ENCODE measurements around the gene CROCC2. TPM values are rescaled to one million over a fixed set of nuclear protein-coding genes. Genes with fewer than 3 reads are reported as not detected.

CROCC2 gene
- total and polyA plus RNA-seq, 2 of the 13 experiments (the other 11 are each of a cell fraction or from before 2014, with no cell fraction given): not detected

DNA sequence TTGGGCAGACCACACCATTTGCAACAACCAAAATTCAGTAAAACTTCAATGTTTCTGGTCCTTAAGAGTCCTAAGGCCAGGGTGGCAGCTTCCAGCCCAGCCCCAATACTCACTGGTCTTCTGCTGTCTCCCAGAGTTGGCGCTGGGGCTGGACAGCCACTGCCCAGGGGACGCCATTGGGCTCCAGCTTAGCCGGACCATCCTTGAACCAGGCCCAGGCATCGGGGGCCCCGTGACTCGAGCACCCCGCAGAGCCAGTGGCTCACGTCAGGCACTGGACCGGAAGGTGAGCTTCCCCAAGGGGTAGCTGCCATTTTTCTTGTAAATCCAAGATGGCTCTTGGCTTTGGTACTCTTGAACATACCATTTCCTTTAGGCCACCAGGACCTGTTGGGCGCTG is 114.1 kb downstream of the CROCC2 start:
- TF ChIP-seq MEIS2 (CRISPR knock-in tag; IDR thresholded peaks at IDR 0.05) (no peak), HDAC6 (IDR thresholded peaks at IDR 0.05; ENCODE audit: low read depth, low read length) (no peak), HNF4G (IDR thresholded peaks at IDR 0.05; ENCODE audit: borderline replicate concordance, low read depth, low read length) (no peak), HNF4G (CRISPR knock-in tag; IDR thresholded peaks at IDR 0.05; ENCODE audit: borderline replicate concordance, low read depth) (no peak), ZNF773 (CRISPR knock-in tag; IDR thresholded peaks at IDR 0.05; ENCODE audit: borderline replicate concordance) (no peak), ZNF724P (CRISPR knock-in tag; IDR thresholded peaks at IDR 0.05; ENCODE audit: borderline replicate concordance) (no peak), KDM6A (CRISPR knock-in tag; IDR thresholded peaks at IDR 0.05; ENCODE audit: low read depth) (no peak), TP53 (CRISPR knock-in tag; conservative IDR thresholded peaks at IDR 0.05) (no peak)
- TF ChIP-seq, protein P1, sequence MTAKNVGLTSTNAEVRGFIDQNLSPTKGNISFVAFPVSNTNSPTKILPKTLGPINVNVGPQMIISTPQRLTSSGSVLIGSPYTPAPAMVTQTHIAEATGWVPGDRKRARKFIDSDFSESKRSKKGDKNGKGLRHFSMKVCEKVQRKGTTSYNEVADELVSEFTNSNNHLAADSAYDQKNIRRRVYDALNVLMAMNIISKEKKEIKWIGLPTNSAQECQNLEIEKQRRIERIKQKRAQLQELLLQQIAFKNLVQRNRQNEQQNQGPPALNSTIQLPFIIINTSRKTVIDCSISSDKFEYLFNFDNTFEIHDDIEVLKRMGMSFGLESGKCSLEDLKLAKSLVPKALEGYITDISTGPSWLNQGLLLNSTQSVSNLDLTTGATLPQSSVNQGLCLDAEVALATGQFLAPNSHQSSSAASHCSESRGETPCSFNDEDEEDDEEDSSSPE (CRISPR knock-in tag; IDR thresholded peaks at IDR 0.05): no peak
- H3K27me3 ChIP-seq (ENCODE audit: control insufficient read depth in 1 of 2, insufficient read depth in 2 of 2, low read length in 2 of 2): no peaks in the 10 kb centered on the region
- CTCF ChIA-PET (ENCODE audit: low intra/inter-chr PET ratio, low total read pairs): no interaction called here
- no peaks in the 10 kb centered on the region for H3K4me1 ChIP-seq (ENCODE audit: insufficient read depth, low read length)
- POLR2A ChIA-PET: no interaction called here
- no peak overlapping the region for H3K9ac ChIP-seq (ENCODE audit: insufficient read depth, low read depth, low read length)
- no peaks in the 10 kb centered on the region for H3K36me3 ChIP-seq (replicated peaks in 1 of 2; ENCODE audit: control insufficient read depth in 1 of 2, insufficient read depth in 2 of 2, low read length in 2 of 2)
- intact Hi-C loops (cut with micrococcal nuclease; ENCODE audit: unreplicated experiment): no loop called here
- no peak overlapping the region for H3K4me2 ChIP-seq (ENCODE audit: low read depth, low read length)
- ATAC-seq: no peak
- H3K79me2 ChIP-seq (ENCODE audit: insufficient read depth, low read length): no peaks in the 10 kb centered on the region
- H4K20me1 ChIP-seq (ENCODE audit: insufficient read depth, low read length): no peaks in the 10 kb centered on the region
- peaks cover 9% of the 10 kb centered on the region for H3K9me3 ChIP-seq (ENCODE audit: low read length)
- FAIRE-seq: no peak
- DNase-seq (ENCODE audit: low spot score): no peak
- no peak overlapping the region for H3K27ac ChIP-seq (ENCODE audit: extremely low read length, insufficient read depth, low read length)
- in situ Hi-C loops (cut with HindIII; ENCODE audit: extremely low pct_ligation_motif_present, low pct_unique_long_range_greater_than_20kb): no loop called here
- H3K4me3 ChIP-seq (replicated peaks in 1 of 3; ENCODE audit: insufficient read depth in 1 of 3, low read depth in 2 of 3, low read length in 3 of 3): no peak overlapping the region
- WGBS (ENCODE audit: low lambda C conversion rate): 58% methylated on average over 4 of the region's 10 CpGs
- BruUV-seq (replicated peaks): no TSS peak
- H2AFZ ChIP-seq (ENCODE audit: low read length): no peak overlapping the region

All from HepG2 (cell line).